GM12878 (cell line): ENCODE results near the gene SPINT1. TPM values are rescaled to one million over a fixed set of nuclear protein-coding genes. Genes with fewer than 3 reads are reported as not detected.

Experiments
- EP300 ChIP-seq, 2 experiments: fragments of 150-350 bp in 1 of 2; IDR thresholded peaks; 2 replicates each; pipeline ENCODE4 v1.6.1; 2011 to 2012; ENCODE audit warnings: low read depth in 2 of 2, low read length in 2 of 2, borderline replicate concordance in 1 of 2, improper control_type of control experiment in 1 of 2, inconsistent platforms in 1 of 2; ENCODE audit not compliant: control insufficient read depth in 1 of 2
- GABPA ChIP-seq: IDR thresholded peaks from 2 replicates; pipeline ENCODE4 v1.6.1; 2014; ENCODE audit warnings: antibody characterized with exemption, low read depth, mild to moderate bottlenecking, inconsistent platforms
- GATAD2B ChIP-seq: fragments of 450-650 bp; conservative IDR thresholded peaks from 2 replicates; pipeline ENCODE4 v1.6.1; 2017; ENCODE audit warnings: low read depth, mild to moderate bottlenecking, moderate library complexity
- JUNB ChIP-seq: IDR thresholded peaks from 2 replicates; pipeline ENCODE4 v1.6.1; 2016; ENCODE audit warnings: antibody characterized with exemption, mild to moderate bottlenecking
- MEF2B ChIP-seq: fragments of 450-650 bp; IDR thresholded peaks from 2 replicates; pipeline ENCODE4 v1.6.1; 2018; ENCODE audit warnings: mild to moderate bottlenecking, moderate library complexity; ENCODE audit not compliant: partially characterized antibody, poor library complexity, severe bottlenecking
- NFIC ChIP-seq: IDR thresholded peaks from 2 replicates; pipeline ENCODE4 v1.6.1; 2012; ENCODE audit warnings: low read depth, mild to moderate bottlenecking, inconsistent platforms, low read length, moderate library complexity
- POLR2AphosphoS2 ChIP-seq: IDR thresholded peaks from 2 replicates; pipeline ENCODE4 v1.6.1; 2011; ENCODE audit warnings: low read depth, mild to moderate bottlenecking, low read length, improper control_type of control experiment, moderate library complexity
- RAD51 ChIP-seq: fragments of 450-650 bp; IDR thresholded peaks from 2 replicates; pipeline ENCODE4 v1.6.1; 2016; ENCODE audit warnings: moderate library complexity, mild to moderate bottlenecking, inconsistent platforms
- RUNX3 ChIP-seq: IDR thresholded peaks from 2 replicates; pipeline ENCODE4 v1.6.1; 2012; ENCODE audit warnings: low read length, inconsistent platforms
- TARDBP ChIP-seq: IDR thresholded peaks from 2 replicates; pipeline ENCODE4 v1.6.1; 2016; ENCODE audit warnings: borderline replicate concordance
- ZNF217 ChIP-seq: fragments of 450-650 bp; IDR thresholded peaks from 2 replicates; pipeline ENCODE4 v1.6.1; 2017; ENCODE audit warnings: antibody characterized with exemption, mild to moderate bottlenecking
- polyA plus RNA-seq, 11 experiments: library from polyadenylated mRNA; depleted of rRNA in 4 of 11; unstranded in 6 of 11; stranded (reverse) in 5 of 11; fragments of >200 nt; fragmentation: Nextera tagmentation in 4 of 11; fragmentation: Illumina TruSeq in 1 of 11; extraction: Ambion mirVana in 4 of 11; extraction: Trizol in 1 of 11; gene quantifications; 1 replicate in 1 of 11; 2 replicates in 10 of 11; pipeline versions ENCODE4 v1.2.1 to v1.2.3, GENCODE V29; 2011 to 2016; ENCODE audit warnings: inconsistent platforms in 2 of 11, missing spikeins in 2 of 11, low read depth in 1 of 11
- total RNA-seq, 4 experiments: library from RNA; depleted of rRNA in 3 of 4; stranded (reverse); fragments of >200 nt in 3 of 4; fragmentation: Illumina TruSeq in 1 of 4; extraction: Trizol in 1 of 4; gene quantifications; 2 replicates each; pipeline versions ENCODE4 v1.2.1 to v1.2.3, GENCODE V29; 2013 to 2021
- TF ChIP-seq, protein P1 (sequence below): fragments of 450-650 bp; IDR thresholded peaks from 2 replicates; pipeline ENCODE4 v1.6.1; 2016; ENCODE audit warnings: mild to moderate bottlenecking, moderate library complexity, borderline replicate concordance
- TF ChIP-seq, protein P2 (sequence below): IDR thresholded peaks from 2 replicates; pipeline ENCODE4 v1.6.1; 2011; ENCODE audit warnings: mild to moderate bottlenecking, low read depth, low read length, moderate library complexity; ENCODE audit not compliant: insufficient replicate concordance
- TF ChIP-seq, protein P3 (sequence below): IDR thresholded peaks from 2 replicates; pipeline ENCODE4 v1.6.1; 2012; ENCODE audit warnings: low read length, inconsistent platforms
- TF ChIP-seq, protein P4 (sequence below): IDR thresholded peaks from 2 replicates; pipeline ENCODE4 v1.6.1; 2011; ENCODE audit warnings: borderline replicate concordance, low read depth, mild to moderate bottlenecking, moderate library complexity, low read length; ENCODE audit not compliant: insufficient read depth, poor library complexity, severe bottlenecking
- TF ChIP-seq, protein P5 (sequence below): fragments of 450-650 bp; formaldehyde crosslinking; IDR thresholded peaks from 2 replicates; pipeline ENCODE4 v1.4.0; 2022; ENCODE audit warnings: mild to moderate bottlenecking, moderate library complexity

The SPINT1 gene
- total and polyA plus RNA-seq, 10 of the 15 experiments (the other 5 are each of a cell fraction or from before 2014, with no cell fraction given) = 3.5 to 28.6 (median 10.2) TPM

DNA sequence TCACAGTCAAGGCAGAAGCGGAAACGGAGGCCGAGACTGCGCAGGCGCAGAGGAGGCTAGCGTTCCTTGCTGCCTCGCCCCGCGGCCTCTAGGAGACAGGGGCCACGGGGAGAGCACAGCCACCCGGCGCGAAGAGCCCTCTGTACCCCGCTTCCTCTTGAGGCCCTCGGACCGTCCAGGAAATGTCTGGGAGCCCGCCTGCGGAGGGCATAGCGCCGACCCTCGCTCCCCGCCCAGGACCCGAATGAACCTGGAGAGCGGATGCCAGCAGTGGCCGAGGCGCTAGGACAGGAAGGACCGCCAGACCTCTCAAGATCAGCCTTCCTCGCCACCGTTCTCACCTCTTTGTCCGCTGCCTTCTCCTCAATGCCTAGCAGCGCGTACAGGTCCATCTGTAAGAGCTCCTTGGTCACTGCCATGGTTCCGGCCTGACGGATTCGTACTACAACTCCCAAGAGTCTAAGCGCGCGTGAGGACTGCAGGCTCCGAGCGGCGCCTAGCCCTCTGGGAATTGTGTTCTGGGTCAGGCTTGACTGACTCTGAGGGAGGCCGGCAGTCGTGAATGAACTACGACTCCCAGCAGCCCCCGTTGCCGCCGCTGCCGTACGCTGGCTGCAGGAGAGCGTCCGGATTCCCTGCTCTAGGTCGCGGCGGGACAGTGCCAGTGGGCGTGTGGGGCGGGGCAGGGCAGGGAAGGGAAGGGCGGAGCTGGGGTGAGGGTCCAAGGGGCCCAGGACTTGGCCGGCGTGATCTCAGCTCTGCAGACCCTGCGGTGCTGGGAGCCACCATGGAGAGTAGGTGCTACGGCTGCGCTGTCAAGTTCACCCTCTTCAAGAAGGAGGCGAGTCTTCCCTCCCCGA, 36.6 kb upstream of the SPINT1 start, which contains the start of the genes DNAJC17 and ZFYVE19 (continued):
- TF ChIP-seq, protein P1, sequence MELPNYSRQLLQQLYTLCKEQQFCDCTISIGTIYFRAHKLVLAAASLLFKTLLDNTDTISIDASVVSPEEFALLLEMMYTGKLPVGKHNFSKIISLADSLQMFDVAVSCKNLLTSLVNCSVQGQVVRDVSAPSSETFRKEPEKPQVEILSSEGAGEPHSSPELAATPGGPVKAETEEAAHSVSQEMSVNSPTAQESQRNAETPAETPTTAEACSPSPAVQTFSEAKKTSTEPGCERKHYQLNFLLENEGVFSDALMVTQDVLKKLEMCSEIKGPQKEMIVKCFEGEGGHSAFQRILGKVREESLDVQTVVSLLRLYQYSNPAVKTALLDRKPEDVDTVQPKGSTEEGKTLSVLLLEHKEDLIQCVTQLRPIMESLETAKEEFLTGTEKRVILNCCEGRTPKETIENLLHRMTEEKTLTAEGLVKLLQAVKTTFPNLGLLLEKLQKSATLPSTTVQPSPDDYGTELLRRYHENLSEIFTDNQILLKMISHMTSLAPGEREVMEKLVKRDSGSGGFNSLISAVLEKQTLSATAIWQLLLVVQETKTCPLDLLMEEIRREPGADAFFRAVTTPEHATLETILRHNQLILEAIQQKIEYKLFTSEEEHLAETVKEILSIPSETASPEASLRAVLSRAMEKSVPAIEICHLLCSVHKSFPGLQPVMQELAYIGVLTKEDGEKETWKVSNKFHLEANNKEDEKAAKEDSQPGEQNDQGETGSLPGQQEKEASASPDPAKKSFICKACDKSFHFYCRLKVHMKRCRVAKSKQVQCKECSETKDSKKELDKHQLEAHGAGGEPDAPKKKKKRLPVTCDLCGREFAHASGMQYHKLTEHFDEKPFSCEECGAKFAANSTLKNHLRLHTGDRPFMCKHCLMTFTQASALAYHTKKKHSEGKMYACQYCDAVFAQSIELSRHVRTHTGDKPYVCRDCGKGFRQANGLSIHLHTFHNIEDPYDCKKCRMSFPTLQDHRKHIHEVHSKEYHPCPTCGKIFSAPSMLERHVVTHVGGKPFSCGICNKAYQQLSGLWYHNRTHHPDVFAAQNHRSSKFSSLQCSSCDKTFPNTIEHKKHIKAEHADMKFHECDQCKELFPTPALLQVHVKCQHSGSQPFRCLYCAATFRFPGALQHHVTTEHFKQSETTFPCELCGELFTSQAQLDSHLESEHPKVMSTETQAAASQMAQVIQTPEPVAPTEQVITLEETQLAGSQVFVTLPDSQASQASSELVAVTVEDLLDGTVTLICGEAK = peak; percentile 68; the same call in 1 of the 2 replicates
- TF ChIP-seq, protein P2, sequence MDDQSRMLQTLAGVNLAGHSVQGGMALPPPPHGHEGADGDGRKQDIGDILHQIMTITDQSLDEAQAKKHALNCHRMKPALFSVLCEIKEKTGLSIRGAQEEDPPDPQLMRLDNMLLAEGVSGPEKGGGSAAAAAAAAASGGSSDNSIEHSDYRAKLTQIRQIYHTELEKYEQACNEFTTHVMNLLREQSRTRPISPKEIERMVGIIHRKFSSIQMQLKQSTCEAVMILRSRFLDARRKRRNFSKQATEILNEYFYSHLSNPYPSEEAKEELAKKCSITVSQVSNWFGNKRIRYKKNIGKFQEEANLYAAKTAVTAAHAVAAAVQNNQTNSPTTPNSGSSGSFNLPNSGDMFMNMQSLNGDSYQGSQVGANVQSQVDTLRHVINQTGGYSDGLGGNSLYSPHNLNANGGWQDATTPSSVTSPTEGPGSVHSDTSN = no peak
- TF ChIP-seq ZNF217 = no peak
- TF ChIP-seq, protein P3, sequence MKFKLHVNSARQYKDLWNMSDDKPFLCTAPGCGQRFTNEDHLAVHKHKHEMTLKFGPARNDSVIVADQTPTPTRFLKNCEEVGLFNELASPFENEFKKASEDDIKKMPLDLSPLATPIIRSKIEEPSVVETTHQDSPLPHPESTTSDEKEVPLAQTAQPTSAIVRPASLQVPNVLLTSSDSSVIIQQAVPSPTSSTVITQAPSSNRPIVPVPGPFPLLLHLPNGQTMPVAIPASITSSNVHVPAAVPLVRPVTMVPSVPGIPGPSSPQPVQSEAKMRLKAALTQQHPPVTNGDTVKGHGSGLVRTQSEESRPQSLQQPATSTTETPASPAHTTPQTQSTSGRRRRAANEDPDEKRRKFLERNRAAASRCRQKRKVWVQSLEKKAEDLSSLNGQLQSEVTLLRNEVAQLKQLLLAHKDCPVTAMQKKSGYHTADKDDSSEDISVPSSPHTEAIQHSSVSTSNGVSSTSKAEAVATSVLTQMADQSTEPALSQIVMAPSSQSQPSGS = no peak
- peak; percentile 57; the same call in 1 of the 2 replicates for TF ChIP-seq GATAD2B
- peak; percentile 68 for TF ChIP-seq POLR2AphosphoS2
- TF ChIP-seq TARDBP = peak; percentile 76
- TF ChIP-seq, protein P4, sequence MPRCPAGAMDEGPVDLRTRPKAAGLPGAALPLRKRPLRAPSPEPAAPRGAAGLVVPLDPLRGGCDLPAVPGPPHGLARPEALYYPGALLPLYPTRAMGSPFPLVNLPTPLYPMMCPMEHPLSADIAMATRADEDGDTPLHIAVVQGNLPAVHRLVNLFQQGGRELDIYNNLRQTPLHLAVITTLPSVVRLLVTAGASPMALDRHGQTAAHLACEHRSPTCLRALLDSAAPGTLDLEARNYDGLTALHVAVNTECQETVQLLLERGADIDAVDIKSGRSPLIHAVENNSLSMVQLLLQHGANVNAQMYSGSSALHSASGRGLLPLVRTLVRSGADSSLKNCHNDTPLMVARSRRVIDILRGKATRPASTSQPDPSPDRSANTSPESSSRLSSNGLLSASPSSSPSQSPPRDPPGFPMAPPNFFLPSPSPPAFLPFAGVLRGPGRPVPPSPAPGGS = no peak
- TF ChIP-seq MEF2B = peak; percentile 62
- TF ChIP-seq EP300 (IDR thresholded peaks at IDR 0.05; ENCODE audit: borderline replicate concordance in 1 of 2, control insufficient read depth in 1 of 2, low read depth in 2 of 2, low read length in 2 of 2) = no peak
- TF ChIP-seq, protein P5, sequence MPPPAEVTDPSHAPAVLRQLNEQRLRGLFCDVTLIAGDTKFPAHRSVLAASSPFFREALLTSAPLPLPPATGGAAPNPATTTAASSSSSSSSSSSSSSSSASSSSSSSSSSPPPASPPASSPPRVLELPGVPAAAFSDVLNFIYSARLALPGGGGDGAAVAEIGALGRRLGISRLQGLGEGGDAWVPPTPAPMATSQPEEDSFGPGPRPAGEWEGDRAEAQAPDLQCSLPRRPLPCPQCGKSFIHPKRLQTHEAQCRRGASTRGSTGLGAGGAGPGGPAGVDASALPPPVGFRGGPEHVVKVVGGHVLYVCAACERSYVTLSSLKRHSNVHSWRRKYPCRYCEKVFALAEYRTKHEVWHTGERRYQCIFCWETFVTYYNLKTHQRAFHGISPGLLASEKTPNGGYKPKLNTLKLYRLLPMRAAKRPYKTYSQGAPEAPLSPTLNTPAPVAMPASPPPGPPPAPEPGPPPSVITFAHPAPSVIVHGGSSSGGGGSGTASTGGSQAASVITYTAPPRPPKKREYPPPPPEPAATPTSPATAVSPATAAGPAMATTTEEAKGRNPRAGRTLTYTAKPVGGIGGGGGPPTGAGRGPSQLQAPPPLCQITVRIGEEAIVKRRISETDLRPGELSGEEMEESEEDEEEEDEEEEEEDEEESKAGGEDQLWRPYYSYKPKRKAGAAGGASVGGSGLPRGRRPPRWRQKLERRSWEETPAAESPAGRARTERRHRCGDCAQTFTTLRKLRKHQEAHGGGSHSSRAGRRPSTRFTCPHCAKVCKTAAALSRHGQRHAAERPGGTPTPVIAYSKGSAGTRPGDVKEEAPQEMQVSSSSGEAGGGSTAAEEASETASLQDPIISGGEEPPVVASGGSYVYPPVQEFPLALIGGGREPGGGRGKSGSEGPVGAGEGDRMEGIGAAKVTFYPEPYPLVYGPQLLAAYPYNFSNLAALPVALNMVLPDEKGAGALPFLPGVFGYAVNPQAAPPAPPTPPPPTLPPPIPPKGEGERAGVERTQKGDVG = no peak
- no peak for TF ChIP-seq RAD51
- TF ChIP-seq RUNX3 = no peak
- TF ChIP-seq GABPA = peak; percentile 5; the same call in 1 of the 2 replicates
- no peak for TF ChIP-seq NFIC
- TF ChIP-seq JUNB = no peak
